Measurements from ENCODE around the gene SERINC5.

DNA sequence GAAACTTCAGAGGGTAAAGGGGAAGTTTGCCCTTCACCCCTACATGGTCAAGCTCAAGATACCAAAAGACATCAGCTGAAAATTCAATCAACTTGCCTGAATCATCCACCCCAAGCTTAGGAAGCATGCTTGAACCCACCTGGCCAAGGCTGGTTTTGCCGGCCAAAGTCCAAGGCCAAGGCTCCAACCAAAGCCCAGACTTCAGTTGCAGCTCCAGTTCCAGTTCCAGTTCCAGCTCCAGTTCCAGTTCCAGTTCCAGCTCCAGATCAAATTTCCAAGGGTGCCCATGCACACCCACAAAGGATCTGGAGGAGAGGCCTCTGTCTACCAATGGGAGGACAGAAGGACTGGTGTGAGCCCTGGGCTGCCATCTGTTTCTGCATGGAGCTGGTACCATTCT is 4.6 kb upstream of the SERINC5 start:
- TF ChIP-seq, protein P1, sequence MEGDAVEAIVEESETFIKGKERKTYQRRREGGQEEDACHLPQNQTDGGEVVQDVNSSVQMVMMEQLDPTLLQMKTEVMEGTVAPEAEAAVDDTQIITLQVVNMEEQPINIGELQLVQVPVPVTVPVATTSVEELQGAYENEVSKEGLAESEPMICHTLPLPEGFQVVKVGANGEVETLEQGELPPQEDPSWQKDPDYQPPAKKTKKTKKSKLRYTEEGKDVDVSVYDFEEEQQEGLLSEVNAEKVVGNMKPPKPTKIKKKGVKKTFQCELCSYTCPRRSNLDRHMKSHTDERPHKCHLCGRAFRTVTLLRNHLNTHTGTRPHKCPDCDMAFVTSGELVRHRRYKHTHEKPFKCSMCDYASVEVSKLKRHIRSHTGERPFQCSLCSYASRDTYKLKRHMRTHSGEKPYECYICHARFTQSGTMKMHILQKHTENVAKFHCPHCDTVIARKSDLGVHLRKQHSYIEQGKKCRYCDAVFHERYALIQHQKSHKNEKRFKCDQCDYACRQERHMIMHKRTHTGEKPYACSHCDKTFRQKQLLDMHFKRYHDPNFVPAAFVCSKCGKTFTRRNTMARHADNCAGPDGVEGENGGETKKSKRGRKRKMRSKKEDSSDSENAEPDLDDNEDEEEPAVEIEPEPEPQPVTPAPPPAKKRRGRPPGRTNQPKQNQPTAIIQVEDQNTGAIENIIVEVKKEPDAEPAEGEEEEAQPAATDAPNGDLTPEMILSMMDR (conservative IDR thresholded peaks at IDR 0.05; ENCODE audit: low read length) = no peak
- TF ChIP-seq EZH2phosphoT487 (IDR thresholded peaks at IDR 0.05; ENCODE audit: borderline replicate concordance) = no peak
